Neural cell (in vitro differentiated cells): ENCODE data around the gene MYO5C. TPM values are rescaled to one million over a fixed set of nuclear protein-coding genes. Genes with fewer than 3 reads are reported as not detected.

Experiments
- H2AFZ ChIP-seq: fragments of 200-600, 300-800 bp; sonication (generic), shearing (Covaris generic); 2 replicates; pipeline ENCODE4 v1.6.0; 2014; ENCODE audit warnings: low read depth, mild to moderate bottlenecking, antibody characterized with exemption, low read length, moderate library complexity
- H3F3A ChIP-seq: fragments of 200-600 bp; shearing (Covaris generic); 2 replicates; pipeline ENCODE4 v1.6.1; 2016; ENCODE audit warnings: mild to moderate bottlenecking, moderate library complexity, mixed read lengths, antibody characterized with exemption, low read length; ENCODE audit not compliant: insufficient read depth, poor library complexity, severe bottlenecking
- H3K27ac ChIP-seq: fragments of 200-600, 300-800 bp; sonication (generic), shearing (Covaris generic); 2 replicates; pipeline ENCODE4 v1.5.1; 2014; ENCODE audit warnings: mild to moderate bottlenecking, low read length, moderate library complexity
- H3K27me3 ChIP-seq: fragments of 300-800, 200-600 bp; sonication (generic), shearing (Covaris generic); 2 replicates; pipeline ENCODE4 v1.6.0; 2014; ENCODE audit warnings: mild to moderate bottlenecking, low read depth, low read length, moderate library complexity; ENCODE audit not compliant: insufficient read depth
- H3K36me3 ChIP-seq: fragments of 300-800, 200-600 bp; sonication (generic), shearing (Covaris generic); 2 replicates; pipeline ENCODE4 v1.5.1; 2014; ENCODE audit warnings: mild to moderate bottlenecking, antibody characterized with exemption, low read length, moderate library complexity; ENCODE audit not compliant: insufficient read depth
- H3K4me2 ChIP-seq: fragments of 300-800, 200-600 bp; sonication (generic), shearing (Covaris generic); 2 replicates; pipeline ENCODE4 v1.6.0; 2014; ENCODE audit warnings: mild to moderate bottlenecking, low read length
- H3K4me3 ChIP-seq: fragments of 300-800, 200-600 bp; sonication (generic), shearing (Covaris generic); 2 replicates; pipeline ENCODE4 v1.5.1; 2014; ENCODE audit warnings: mild to moderate bottlenecking, low read length, moderate library complexity
- H3K79me2 ChIP-seq: fragments of 200-600 bp; shearing (Covaris generic); replicated peaks from 2 replicates; pipeline ENCODE4 v1.6.0; 2014; ENCODE audit warnings: mild to moderate bottlenecking, low read length, moderate library complexity; ENCODE audit not compliant: insufficient read depth
- H3K9ac ChIP-seq: fragments of 300-800, 200-600 bp; sonication (generic), shearing (Covaris generic); 2 replicates; pipeline ENCODE4 v1.6.1; 2016; ENCODE audit warnings: mild to moderate bottlenecking, low read length, mixed read lengths
- H3K9me2 ChIP-seq: fragments of 200-600 bp; shearing (Covaris generic); 2 replicates; pipeline ENCODE4 v1.6.1; 2016; ENCODE audit warnings: mild to moderate bottlenecking, low read length, mixed read lengths; ENCODE audit not compliant: insufficient read depth
- H3K9me3 ChIP-seq: fragments of 200-600, 300-800 bp; sonication (generic), shearing (Covaris generic); 2 replicates; pipeline ENCODE4 v1.6.1; 2016; ENCODE audit warnings: mild to moderate bottlenecking, mixed run types, low read length, moderate library complexity, mixed read lengths
- H4K20me1 ChIP-seq: fragments of 200-600 bp; shearing (Covaris generic); 2 replicates; pipeline ENCODE4 v1.6.1; 2016; ENCODE audit warnings: mild to moderate bottlenecking, mixed run types; ENCODE audit not compliant: insufficient read depth
- CTCF ChIP-seq: fragments of 450-650 bp; IDR thresholded peaks from 2 replicates; pipeline ENCODE4 v1.5.1; 2014; ENCODE audit warnings: antibody characterized with exemption, mild to moderate bottlenecking, moderate library complexity; ENCODE audit not compliant: poor library complexity, severe bottlenecking
- EP300 ChIP-seq: fragments of 450-650 bp; conservative IDR thresholded peaks from 2 replicates; pipeline ENCODE4 v1.6.1; 2014; ENCODE audit warnings: antibody characterized with exemption, mild to moderate bottlenecking, moderate library complexity; ENCODE audit not compliant: poor library complexity, severe bottlenecking
- EZH2 ChIP-seq: fragments of 200-600, 300-800 bp; shearing (Covaris generic), sonication (generic); IDR thresholded peaks from 2 replicates; pipeline ENCODE4 v1.6.1; 2014; ENCODE audit warnings: antibody characterized with exemption, low read length, borderline replicate concordance, mild to moderate bottlenecking; ENCODE audit not compliant: insufficient read depth, poor library complexity, severe bottlenecking
- MXI1 ChIP-seq: fragments of 450-650 bp; conservative IDR thresholded peaks from 2 replicates; pipeline ENCODE4 v1.6.1; 2014; ENCODE audit warnings: antibody characterized with exemption, mild to moderate bottlenecking; ENCODE audit not compliant: poor library complexity, severe bottlenecking
- POLR2AphosphoS5 ChIP-seq: IDR thresholded peaks from 2 replicates; pipeline ENCODE4 v1.6.1; 2012
- RAD21 ChIP-seq: fragments of 450-650 bp; conservative IDR thresholded peaks from 2 replicates; pipeline ENCODE4 v1.6.1; 2014; ENCODE audit warnings: antibody characterized with exemption, mild to moderate bottlenecking, moderate library complexity
- REST ChIP-seq: IDR thresholded peaks from 2 replicates; pipeline ENCODE4 v1.6.1; 2012; ENCODE audit warnings: borderline replicate concordance
- SMC3 ChIP-seq: fragments of 450-650 bp; conservative IDR thresholded peaks from 2 replicates; pipeline ENCODE4 v1.6.1; 2014; ENCODE audit warnings: antibody characterized with exemption, mild to moderate bottlenecking, moderate library complexity; ENCODE audit not compliant: poor library complexity
- TAF1 ChIP-seq: IDR thresholded peaks from 2 replicates; pipeline ENCODE4 v1.6.1; 2012; ENCODE audit warnings: low read depth
- polyA plus RNA-seq: library from polyadenylated mRNA; depleted of rRNA; stranded (reverse); fragments of >200 nt; gene quantifications from 2 replicates; pipeline ENCODE4 v1.2.3, GENCODE V29; 2014

Gene MYO5C
- polyA plus RNA-seq, 1 donor from 2014 or later = 0.77 TPM

DNA sequence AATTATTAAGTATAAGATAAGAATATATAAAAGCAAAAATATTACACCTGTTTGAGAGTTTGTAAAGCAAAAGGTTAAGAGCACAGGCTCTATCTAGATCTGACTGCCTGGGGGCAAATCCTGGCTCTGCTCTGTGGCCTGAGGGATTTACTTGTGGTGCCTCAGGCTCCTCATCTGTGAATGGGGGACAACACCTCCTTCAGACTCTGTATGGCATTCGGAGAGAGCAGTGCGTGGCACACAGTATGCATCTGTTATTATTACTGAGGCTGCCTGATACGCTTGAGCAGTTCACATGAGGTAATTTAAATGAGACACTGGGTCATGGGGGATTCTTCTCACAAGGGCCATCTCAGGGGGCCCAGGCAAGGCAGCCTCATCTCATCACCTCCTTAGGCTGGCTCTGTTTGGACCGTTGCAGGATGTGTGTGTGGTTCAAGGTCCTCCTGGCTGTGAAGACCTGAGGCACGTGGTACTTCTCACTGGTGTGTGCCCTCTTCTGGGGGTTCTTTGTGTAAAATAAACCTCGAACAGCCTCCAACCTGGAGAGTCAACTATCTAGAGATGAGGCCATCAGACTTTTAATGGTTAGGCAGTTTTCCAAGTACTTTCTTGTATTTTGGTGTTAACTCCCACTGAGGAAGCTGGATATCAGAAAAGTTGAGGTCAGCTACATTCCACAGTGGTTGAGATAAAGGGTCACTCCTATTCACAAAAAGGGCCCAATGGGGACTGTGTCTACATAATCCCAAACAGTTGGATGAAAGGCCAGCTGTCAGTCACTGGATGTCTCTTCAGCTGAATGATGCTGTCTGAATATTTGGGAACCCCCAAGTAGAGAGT lies 113.4 kb downstream of the MYO5C start:
- Histone ChIP-seq H3K79me2 (peaks cover 13% of the 10 kb centered on the region), H4K20me1 (no peaks in the 10 kb centered on the region), H3K9me2 (no peaks in the 10 kb centered on the region), H3K4me2 (no peak overlapping the region), H3K27me3 (no peaks in the 10 kb centered on the region), H3K36me3 (no peaks in the 10 kb centered on the region), H3K9me3 (no peaks in the 10 kb centered on the region), H3K27ac (no peak overlapping the region), H3K4me3 (no peak overlapping the region), H3F3A (no peaks in the 10 kb centered on the region), H2AFZ (no peak overlapping the region), H3K9ac (no peak overlapping the region)
- TF ChIP-seq REST (no peak), EZH2 (no peak), CTCF (no peak), EP300 (no peak), TAF1 (no peak), MXI1 (no peak), SMC3 (no peak), POLR2AphosphoS5 (no peak), RAD21 (no peak)

GRCh38 chr15:52180851-52181450 lies 114.7 kb downstream of the MYO5C start:
- no peaks in the 10 kb centered on the region for H3K9me2 ChIP-seq
- H4K20me1 ChIP-seq = no peaks in the 10 kb centered on the region
- H3K4me2 ChIP-seq = peak overlapping the region; percentile 40
- H3K36me3 ChIP-seq = no peaks in the 10 kb centered on the region
- no peaks in the 10 kb centered on the region for H3K27me3 ChIP-seq
- TF ChIP-seq SMC3 = no peak
- TF ChIP-seq EZH2 = no peak
- TF ChIP-seq POLR2AphosphoS5 = no peak
- no peak for TF ChIP-seq RAD21
- TF ChIP-seq MXI1 = no peak
- no peak for TF ChIP-seq EP300
- TF ChIP-seq CTCF = no peak
- TF ChIP-seq REST = no peak
- TF ChIP-seq TAF1 = no peak
- H3K9ac ChIP-seq = peak overlapping the region; percentile 96
- H2AFZ ChIP-seq = no peak overlapping the region
- H3K9me3 ChIP-seq = no peaks in the 10 kb centered on the region
- H3K79me2 ChIP-seq = peaks cover 13% of the 10 kb centered on the region
- H3K27ac ChIP-seq = peak overlapping the region; percentile 87
- peak overlapping the region; percentile 95 for H3K4me3 ChIP-seq
- no peaks in the 10 kb centered on the region for H3F3A ChIP-seq
